ENCODE measurements around the gene TSR3.

- TF ChIP-seq POLR2A (IDR thresholded peaks at IDR 0.05) (no peak), CTCF (IDR thresholded peaks at IDR 0.05) (no peak)
Measured at GRCh38 chr16:1349351-1349750, 2.3 kb downstream of the TSR3 start.

Measured in heart left ventricle (tissue), 13 donors.